BE2C (cell line): ENCODE measurements around the gene SYNGR2.

Experiments
- DNase-seq: peaks from one replicate; pipeline ENCODE4 v3.0.0-alpha.2; 2020
- H3K27me3 ChIP-seq: fragments of 250-450 bp; sonication (Bioruptor Pico); 2 replicates; pipeline ENCODE4 v1.5.1; 2020; ENCODE audit warnings: mild to moderate bottlenecking
- H3K36me3 ChIP-seq: fragments of 250-450 bp; sonication (Bioruptor Pico); 2 replicates; pipeline ENCODE4 v1.5.1; 2020; ENCODE audit warnings: mild to moderate bottlenecking
- H3K4me1 ChIP-seq: fragments of 250-450 bp; sonication (Bioruptor Pico); 2 replicates; pipeline ENCODE4 v1.5.1; 2020
- H3K4me3 ChIP-seq: 2 replicates; pipeline ENCODE4 v1.5.1; 2011; ENCODE audit warnings: low read depth, low read length
- H3K9me3 ChIP-seq: fragments of 250-450 bp; sonication (Bioruptor Pico); 2 replicates; pipeline ENCODE4 v1.5.1; 2020
- CTCF ChIP-seq: IDR thresholded peaks from 2 replicates; pipeline ENCODE4 v1.5.1; 2012; ENCODE audit warnings: mild to moderate bottlenecking, low read depth, low read length

Gene SYNGR2

GRCh38 chr17:78204387-78205123, 36.2 kb downstream of the SYNGR2 start:
- Histone ChIP-seq H3K4me1 (peaks cover 5% of the 10 kb centered on the region; the same call in 1 of the 2 replicates), H3K9me3 (no peaks in the 10 kb centered on the region), H3K36me3 (peaks cover 4% of the 10 kb centered on the region; the same call in 1 of the 2 replicates), H3K27me3 (no peaks in the 10 kb centered on the region), H3K4me3 (no peak overlapping the region)
- DNase-seq, result no peak
- TF ChIP-seq CTCF, result no peak

GRCh38 chr17:78205124-78205775, 36.9 kb downstream of the SYNGR2 start:
- H3K27me3 ChIP-seq, result no peaks in the 10 kb centered on the region
- no peak overlapping the region for H3K4me3 ChIP-seq
- TF ChIP-seq CTCF, result no peak
- no peak for DNase-seq
- no peaks in the 10 kb centered on the region for H3K9me3 ChIP-seq
- H3K36me3 ChIP-seq, result peaks cover 4% of the 10 kb centered on the region; the same call in 1 of the 2 replicates
- H3K4me1 ChIP-seq, result peaks cover 5% of the 10 kb centered on the region; the same call in 1 of the 2 replicates

GRCh38 chr17:78206298-78206697, 37.9 kb downstream of the SYNGR2 start:
- Histone ChIP-seq H3K4me1 (peaks cover 5% of the 10 kb centered on the region; the same call in 1 of the 2 replicates), H3K36me3 (peaks cover 4% of the 10 kb centered on the region; the same call in 1 of the 2 replicates)
- TF ChIP-seq CTCF, result 0 out of 2 replicates have a peak, but pooled peaks have one; percentile 10

GRCh38 chr17:78208486-78208885, 40.1 kb downstream of the SYNGR2 start:
- no peak for DNase-seq
- Histone ChIP-seq H3K9me3 (no peaks in the 10 kb centered on the region), H3K4me1 (peaks cover 5% of the 10 kb centered on the region; the same call in 1 of the 2 replicates), H3K4me3 (no peak overlapping the region), H3K36me3 (peaks cover 3% of the 10 kb centered on the region; the same call in 1 of the 2 replicates), H3K27me3 (no peaks in the 10 kb centered on the region)
- no peak for TF ChIP-seq CTCF

More at GRCh38 chr17:78206298-78206697, 37.9 kb downstream of the SYNGR2 start:
- no peak overlapping the region for H3K4me3 ChIP-seq
- H3K9me3 ChIP-seq, result no peaks in the 10 kb centered on the region
- H3K27me3 ChIP-seq, result no peaks in the 10 kb centered on the region
- no peak for DNase-seq

GRCh38 chr17:78210111-78210510, 41.7 kb downstream of the SYNGR2 start:
- H3K4me1 ChIP-seq, result peaks cover 5% of the 10 kb centered on the region; the same call in 1 of the 2 replicates
- no peak for TF ChIP-seq CTCF
- no peak for DNase-seq
- H3K4me3 ChIP-seq, result no peak overlapping the region
- no peaks in the 10 kb centered on the region for H3K9me3 ChIP-seq
- no peaks in the 10 kb centered on the region for H3K27me3 ChIP-seq
- H3K36me3 ChIP-seq, result no peaks in the 10 kb centered on the region; the same call in 1 of the 2 replicates
